GM19324 (cell line): Measurements from ENCODE around the gene TYRO3.
"Not testable (repeated sequence)": the region's sequence is repeated elsewhere in the genome, so short reads cannot be mapped to it uniquely, and the experiment has no call there.

Source experiments
- ATAC-seq: cut with Tn5 transposase; IDR thresholded peaks from one replicate; pipeline ENCODE4 v1.9.1; 2021; ENCODE audit warnings: mild to moderate bottlenecking, moderate library complexity; ENCODE audit not compliant: unreplicated experiment, low FRiP score

The TYRO3 gene

GRCh38 chr15:41553731-41554130, 5.3 kb upstream of the TYRO3 start:
- ATAC-seq, result no peak

GRCh38 chr15:41554343-41554742, 4.7 kb upstream of the TYRO3 start:
- no peak for ATAC-seq

GRCh38 chr15:41554915-41555314, 4.1 kb upstream of the TYRO3 start:
- ATAC-seq, result no peak

GRCh38 chr15:41556677-41557076, 2.3 kb upstream of the TYRO3 start:
- no peak for ATAC-seq

- no peak for ATAC-seq
These were observed 1.2 kb upstream of the TYRO3 start for GRCh38 chr15:41557673-41558399.

GRCh38 chr15:41559239-41559782, 299 bp downstream of the TYRO3 start:
- no peak for ATAC-seq

- ATAC-seq, result no peak
These were observed 1.5 kb downstream of the TYRO3 start for GRCh38 chr15:41560572-41560874.

GRCh38 chr15:41561104-41561776, 2.2 kb downstream of the TYRO3 start:
- no peak for ATAC-seq

- no peak for ATAC-seq
These were observed 2.7 kb downstream of the TYRO3 start for GRCh38 chr15:41561777-41562145.

- no peak for ATAC-seq
These were observed 3.2 kb downstream of the TYRO3 start for GRCh38 chr15:41562244-41562643.

GRCh38 chr15:41562784-41563198, 3.8 kb downstream of the TYRO3 start:
- no peak for ATAC-seq

GRCh38 chr15:41564286-41564959, 5.4 kb downstream of the TYRO3 start:
- ATAC-seq, result no peak

GRCh38 chr15:41564960-41565502, 6.0 kb downstream of the TYRO3 start:
- no peak for ATAC-seq

GRCh38 chr15:41565702-41566101, 6.7 kb downstream of the TYRO3 start:
- ATAC-seq, result no peak

GRCh38 chr15:41566121-41566885, 7.3 kb downstream of the TYRO3 start:
- ATAC-seq, result no peak

- no peak for ATAC-seq
These were observed 8.2 kb downstream of the TYRO3 start for GRCh38 chr15:41567261-41567660.

- ATAC-seq, result no peak
These were observed 8.8 kb downstream of the TYRO3 start for GRCh38 chr15:41567862-41568261.

GRCh38 chr15:41568350-41569017, 9.5 kb downstream of the TYRO3 start:
- no peak for ATAC-seq

GRCh38 chr15:41569232-41569631, 10.2 kb downstream of the TYRO3 start:
- ATAC-seq, result not testable (repeated sequence)

GRCh38 chr15:41570764-41571163, 11.8 kb downstream of the TYRO3 start:
- ATAC-seq, result no peak
